GM21717 (cell line): ENCODE data around the gene OTUD7B.
"Not testable (repeated sequence)": the region's sequence is repeated elsewhere in the genome, so short reads cannot be mapped to it uniquely, and the experiment has no call there.

ENCODE experiments used
- ATAC-seq: cut with Tn5 transposase; IDR thresholded peaks from one replicate; pipeline ENCODE4 v1.9.1; 2021; ENCODE audit warnings: mild to moderate bottlenecking, moderate library complexity; ENCODE audit not compliant: unreplicated experiment

OTUD7B gene

DNA sequence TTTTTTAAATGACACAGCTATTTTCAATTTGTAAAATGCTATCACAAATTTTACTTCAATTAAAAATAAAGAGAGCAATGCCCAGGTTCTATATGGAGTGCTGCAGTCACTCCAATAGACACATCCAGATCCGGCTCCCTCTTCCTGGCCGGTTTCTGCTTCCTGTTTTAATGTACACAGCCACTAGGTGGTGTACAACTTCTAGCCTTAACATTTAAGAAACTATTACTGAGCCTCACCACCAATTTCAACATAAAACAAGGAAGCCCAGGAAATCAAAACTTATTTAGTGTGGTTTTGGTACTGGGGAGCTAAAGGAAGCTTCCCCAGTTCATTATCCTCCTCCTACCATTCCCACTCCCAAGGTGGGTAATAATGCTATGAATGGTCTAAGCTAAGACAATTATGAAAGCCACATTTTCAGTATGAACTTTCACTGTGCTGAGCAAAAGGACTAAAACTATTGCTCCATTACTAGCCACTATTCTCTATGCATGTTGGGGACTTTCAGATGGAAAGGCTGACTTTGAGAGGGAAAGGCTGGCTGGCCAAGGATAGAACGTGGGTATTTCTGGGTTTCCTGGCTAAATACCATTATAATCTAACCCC, 48.4 kb downstream of the OTUD7B start:
- no peak for ATAC-seq

DNA sequence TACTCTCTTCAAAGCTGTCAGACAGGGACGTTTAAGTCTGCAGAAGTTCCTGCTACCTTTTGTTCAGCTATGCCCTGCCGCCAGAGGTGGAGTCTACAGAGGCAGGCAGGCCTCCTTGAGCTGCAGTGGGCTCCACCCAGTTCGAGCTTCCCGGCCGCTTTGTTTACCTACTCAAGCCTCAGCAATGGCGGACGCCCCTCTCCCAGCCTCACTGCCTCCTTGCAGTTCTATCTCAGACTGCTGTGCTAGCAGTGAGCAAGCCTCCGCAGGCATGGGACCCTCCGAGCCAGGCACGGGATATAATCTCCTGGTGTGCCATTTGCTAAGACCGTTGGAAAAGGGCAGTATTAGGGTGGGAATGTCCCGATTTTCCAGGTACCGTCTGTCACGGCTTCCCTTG, 53.0 kb downstream of the OTUD7B start:
- ATAC-seq = not testable (repeated sequence)

DNA sequence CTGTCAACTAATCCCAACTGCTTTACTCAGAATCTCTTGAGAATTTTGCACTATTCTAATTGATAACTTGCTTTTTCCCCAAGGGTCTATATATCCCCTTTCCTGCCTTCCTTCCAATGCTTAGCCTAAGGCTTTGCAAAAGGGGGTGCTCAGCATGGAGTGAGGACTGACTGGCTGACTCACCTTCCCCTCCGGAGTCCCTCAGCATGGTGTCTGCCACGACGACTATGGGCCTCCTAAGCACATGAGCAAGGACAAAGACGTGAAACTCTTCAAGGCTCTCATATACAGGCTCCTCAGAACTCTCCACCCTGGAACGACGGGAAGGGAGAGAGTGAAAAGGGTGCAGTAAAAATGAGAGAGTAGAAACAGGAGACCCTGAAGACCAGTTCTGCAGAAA, 60.6 kb downstream of the OTUD7B start:
- ATAC-seq = no peak

DNA sequence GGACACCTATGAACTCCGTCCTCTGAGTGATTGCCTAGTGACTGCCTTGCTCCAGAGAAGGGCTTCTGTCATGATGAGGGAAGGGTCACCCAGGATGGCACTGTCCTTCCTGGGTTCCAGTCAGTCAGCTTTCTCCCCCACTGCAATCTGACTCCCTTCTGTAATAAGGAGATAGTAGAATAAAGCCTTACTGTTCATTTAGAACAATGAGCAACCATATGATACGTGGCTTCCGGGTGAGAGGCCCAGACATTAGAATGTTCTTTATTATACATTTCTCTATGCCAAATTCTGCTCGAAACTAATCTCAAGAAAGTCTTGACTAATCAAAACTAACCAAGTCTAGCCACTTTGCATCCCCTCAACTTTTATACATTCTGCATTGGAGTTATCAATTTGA, 65.3 kb downstream of the OTUD7B start:
- ATAC-seq = no peak

DNA sequence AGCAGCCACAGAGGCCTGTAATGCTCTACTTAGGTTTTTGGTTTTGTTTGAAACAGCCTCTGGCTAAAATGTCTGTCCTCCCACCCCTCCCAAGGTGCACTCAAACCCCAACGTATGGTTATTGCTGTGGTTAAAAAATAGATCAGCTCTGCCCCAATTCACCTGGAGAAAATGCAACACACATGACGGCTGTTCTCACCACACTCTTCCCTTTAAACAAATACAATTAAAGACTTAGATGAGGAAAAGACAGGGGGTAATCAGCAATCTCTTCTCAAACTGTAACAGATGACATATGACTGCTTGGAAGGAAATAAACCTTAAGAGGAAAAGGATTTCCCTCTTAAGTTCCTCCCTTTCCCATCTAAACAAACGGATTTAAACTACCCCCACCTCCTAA, 67.6 kb downstream of the OTUD7B start:
- no peak for ATAC-seq

DNA sequence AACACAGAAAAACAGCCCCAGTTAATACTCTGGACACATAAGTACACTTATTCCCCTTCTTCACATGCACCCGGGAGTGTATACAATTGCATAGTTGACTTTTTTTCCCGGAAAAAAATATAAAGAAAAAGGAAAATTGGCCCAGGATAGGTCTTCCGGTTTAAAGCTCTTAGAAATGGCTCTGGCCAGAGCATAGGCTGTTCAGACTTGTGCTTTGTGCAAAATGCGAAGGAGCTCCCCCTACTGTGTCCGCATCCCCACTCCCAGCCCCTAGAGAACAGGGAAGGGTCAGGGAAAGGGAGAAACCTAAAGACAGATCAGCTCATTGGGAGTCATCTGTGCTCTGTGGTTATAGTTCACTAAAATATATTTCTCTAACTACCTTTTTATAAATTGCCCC, 68.3 kb downstream of the OTUD7B start:
- ATAC-seq = no peak

DNA sequence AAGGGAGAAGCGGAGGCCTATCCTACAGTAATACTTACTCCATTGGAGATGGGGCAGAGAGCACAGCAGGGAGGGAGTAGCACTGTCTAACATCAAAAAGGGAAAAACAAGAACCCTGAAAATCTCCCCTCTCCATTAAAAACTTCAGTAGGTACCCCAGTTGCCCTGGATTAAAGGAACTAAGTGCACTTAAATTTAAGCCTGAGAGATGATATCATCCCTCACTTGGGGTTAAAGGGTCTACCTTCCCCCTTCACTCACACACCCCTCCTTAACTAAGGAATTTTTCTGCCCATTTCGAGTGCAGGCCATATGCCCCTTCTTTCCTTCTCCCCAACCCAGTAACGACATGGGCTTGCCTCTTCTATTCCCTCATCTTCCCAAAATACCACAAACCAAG, 70.1 kb downstream of the OTUD7B start:
- no peak for ATAC-seq

DNA sequence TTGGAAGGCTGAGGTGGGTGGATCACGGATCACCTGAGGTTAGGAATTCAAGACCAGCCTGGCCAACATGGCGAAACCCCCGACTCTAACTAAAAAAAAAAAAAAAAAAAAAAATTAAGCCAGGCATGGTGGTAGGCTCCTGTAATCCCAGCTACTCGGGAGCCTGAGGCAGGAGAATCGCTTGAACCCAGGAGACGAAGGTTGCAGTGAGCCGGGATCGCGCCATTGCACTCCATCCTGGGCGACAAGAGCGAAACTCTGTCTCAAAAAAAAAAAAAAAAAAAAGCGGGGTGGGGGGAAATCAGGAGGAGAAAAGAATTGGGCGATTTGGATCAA, 71.9 kb downstream of the OTUD7B start:
- not testable (repeated sequence) for ATAC-seq

DNA sequence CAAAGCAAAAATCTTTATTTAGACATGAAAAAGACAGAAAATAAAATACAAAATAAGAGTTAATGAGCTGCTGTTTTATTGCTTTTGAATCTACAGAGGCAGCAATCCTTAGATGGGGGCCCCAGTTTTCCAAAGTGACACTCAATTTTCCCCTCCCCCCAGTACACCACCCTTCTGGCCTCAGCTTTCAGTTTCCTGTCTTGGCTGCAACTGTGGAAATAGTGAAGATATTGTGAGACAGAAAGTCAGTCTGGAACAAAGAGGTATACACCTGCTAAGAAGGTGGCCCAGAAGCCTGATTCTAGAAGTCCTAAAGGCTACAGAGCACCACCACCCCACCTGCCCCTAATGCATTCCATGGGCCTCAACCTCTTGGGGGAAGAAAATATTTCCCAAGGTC, 72.8 kb downstream of the OTUD7B start:
- ATAC-seq = no peak

DNA sequence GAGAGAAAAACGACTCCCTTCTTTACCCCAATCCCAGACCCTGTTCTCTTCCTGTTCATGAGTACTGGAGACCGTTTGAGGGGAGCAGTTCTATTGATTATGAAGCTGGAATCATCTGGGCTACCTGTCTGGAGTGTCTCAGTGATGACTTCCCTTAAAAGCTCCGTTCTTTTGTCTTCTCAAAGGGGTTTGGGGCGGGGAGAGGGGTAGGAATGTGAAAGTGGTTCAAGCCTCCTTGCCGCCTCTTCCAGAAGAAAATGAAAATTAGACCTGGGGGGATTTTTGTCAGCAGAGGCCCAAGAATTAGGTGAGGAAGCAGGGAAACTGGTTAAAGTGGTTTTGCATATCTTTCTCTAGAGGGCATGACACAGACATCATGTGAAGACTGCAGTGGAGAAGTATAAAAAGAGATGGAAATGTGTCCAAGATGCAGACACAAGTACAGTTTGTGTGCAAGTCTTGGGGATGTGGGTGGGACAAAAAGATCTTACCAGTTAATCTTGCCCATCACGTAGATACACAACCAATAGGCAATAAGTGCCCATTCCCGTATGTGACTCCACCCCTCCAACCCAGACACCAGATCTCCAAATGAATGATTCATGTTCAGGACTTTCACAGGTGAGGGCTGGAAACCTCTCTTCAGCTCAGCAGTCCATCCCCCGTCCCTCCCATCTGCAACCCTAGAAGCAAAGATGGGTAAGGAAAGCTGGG, 73.4 kb downstream of the OTUD7B start:
- no peak for ATAC-seq

DNA sequence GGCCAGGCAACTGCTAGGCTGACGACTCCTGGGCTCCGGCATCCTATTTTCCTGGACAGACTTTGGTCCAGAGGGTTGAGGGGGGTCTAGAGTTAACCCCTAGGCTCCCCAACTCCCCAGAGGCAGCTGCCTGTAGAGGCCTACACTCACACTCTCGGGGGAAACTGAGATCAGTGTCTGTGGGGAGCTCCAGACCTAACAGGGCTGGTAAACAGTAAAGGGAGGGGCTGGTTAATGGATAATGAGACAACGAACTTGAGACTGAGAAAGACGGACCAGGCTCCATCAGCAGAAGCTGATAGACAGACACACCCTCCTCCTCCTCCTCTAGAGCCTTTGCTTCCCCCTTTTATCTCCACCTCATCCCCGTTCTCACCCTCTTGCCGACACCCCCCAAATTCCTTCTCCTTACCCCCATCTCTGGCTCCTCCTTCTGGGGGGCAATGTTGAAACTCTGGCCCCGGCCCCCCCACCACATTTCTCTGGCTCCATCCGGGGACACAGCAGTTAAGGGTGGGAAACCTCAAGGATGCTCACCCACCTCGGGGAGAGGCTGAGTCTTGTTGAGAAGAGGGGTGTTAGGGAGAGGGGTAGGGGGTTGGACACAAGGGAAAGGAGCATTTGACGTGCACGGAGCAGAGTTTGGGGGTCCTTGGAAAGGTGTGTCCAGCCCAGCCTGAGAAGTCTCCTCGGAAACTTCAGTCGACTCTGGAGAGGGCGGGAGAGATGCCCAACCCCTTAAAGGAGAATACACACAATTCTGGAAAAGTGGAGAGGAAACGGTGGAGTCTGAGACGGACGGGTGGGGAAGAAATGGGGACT, 74.1 kb downstream of the OTUD7B start, which contains the start of gene MTMR11:
Gene MTMR11, minus strand, starts transcription at position 710 of the 822 bp plus-strand sequence. Its CDS starts 232 bp downstream, at position 478.
- no peak for ATAC-seq

DNA sequence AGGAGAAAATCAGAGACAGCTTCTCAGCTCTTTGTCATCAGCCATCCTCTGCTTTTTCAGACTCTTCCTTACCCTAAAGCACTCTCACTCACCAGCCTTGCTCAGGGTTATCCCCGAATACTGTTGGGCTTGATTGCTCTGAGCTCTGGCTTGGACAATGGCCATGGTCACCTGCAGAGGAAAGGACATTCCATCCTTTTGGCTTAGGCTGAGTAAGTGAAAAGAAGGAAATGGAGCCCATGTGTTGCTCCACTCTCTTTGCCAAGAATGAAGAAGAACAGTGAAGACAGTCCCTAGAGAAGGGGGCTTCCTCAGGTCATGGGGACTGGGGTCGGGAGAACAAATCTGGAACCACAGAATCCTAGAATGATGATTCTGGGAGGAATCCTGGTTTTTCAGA, 76.2 kb downstream of the OTUD7B start:
- ATAC-seq = no peak

DNA sequence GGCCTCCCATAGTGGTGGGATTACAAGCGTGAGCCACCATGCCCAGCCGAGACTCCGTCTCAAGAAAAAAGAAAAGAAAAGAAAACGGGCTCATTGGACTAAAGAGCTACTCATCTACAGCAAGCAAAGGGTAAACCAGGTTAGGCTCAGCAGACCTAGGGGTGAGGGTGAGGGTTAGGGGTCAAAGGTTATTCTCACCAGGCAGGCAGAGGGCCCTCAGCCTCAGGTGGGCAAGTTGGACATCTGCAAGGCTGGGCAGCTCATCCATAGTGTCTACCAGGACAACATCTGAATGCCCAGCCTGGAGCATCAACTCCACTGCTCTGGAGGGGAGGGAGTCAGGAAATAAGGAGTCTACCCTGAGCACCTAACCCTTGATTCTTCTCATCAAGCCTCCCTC, 77.3 kb downstream of the OTUD7B start:
- ATAC-seq = no peak

DNA sequence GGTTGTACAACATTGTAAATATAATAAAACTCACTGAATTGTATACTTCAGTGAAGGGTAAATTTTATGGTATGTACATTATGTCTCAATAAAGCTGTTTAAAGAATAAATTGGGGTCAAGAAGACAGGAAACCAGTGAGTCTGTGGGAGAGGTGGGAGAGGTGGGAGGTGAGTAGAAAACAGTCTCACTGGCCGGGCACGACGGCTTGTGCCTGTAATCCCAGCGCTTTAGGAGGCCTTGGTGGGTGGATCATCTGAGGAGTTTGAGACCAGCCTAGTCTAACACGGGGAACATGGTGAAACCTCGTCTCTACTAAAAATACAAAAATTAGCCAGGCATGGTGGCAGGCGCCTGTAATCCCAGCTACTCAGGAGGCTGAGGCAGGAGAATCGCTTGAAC, 78.1 kb downstream of the OTUD7B start:
- ATAC-seq = no peak

DNA sequence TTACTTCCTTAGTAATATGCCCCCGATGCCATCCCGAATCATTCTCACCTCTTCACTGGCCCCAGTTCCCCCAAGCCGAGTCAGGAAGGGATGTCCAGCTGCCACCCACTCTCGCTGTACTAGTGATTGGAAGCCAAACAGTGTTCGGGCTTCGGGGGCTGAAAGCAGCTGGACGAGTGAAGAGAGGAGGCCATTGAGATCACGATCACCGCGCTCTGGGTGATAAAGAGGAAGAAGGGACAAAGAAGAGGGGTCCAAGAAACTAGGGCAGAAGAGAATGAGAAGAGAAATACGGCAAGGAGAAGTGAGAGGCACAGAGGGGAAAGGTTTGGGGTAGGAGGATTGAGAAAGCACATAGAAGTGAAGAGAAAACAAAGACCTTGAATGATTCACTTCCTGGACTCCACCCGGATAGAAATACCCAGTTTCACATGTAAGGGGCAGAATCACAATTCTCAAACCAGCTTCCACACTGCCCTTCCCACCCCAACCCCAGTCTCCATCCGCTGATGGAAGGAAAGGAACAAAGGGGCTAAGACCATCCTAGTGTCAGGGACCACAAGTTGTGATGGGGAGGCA, 79.2 kb downstream of the OTUD7B start:
- ATAC-seq = no peak

DNA sequence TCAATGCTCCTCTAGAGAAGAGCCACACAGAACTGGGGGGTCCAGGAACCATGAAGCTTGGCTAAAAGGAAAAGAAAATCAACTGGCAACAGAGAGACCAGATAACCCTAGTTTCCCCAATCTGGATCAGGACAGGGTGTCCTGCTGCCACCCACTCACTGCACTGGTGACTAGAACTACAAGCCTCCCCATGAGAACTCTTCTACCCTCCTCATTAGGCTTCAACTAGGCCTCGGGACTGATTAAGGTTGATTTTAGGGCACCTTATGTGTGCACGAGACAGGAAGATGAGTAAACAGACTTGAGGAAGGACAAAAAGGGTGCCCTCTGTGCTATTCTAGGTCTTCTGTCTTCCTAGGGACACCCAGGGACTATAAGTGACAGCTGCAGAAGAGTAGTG, 80.7 kb downstream of the OTUD7B start:
- ATAC-seq = no peak

DNA sequence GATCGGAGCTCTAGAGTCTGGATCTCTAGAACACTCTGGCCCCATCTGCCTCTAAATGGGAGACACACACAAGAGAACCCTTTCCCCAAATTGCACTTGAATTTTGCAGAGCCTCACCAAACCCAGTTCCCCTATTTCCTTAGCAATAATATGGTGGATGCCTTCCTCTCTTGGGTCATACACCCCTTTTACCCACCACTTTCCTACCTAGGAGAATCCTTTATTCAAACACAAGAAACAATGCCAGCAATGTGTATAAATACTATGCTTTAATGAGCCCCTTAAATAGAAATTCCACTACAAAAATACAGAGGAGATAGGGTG, 82.2 kb downstream of the OTUD7B start:
- no peak for ATAC-seq

DNA sequence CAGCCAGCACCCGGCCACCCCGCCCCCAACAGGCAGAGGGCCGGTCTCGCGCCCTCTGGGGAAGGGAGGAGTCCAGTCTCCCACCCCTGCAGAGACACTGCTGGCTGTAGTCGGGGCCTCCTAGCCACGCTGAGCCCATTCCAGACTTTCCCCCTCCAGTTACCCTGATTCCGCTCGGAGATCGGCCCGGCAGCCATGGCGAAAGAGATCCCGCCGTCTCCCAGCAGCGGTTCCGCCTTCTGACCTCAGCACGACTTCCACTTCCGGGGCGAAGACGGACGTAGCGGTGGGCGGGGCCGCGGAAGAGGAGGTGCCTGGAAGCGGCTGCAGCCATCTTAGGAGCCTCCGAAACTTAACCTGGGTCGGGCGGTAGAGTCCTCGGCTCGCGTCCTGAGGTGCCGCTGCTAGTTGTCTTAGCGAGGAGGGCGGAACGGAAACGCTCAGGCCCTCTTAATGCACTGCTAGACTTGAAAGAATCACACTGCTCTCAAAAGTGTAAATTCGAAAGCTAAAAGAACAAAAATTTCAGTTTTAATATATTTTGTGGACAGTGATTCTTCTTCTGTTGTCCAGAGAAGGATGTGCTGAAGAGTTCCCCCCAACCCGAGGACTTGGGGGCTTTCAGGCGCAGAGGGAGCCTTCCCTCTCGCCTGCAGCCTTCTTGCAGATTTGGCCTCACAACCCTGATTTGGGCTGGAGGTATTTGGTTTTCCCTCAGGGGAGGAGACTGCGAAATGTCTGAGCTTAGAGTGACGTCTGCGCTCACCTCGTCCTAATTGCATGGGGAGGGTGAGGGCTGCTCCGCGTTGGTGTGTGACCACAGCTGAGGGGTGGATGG, 82.7 kb downstream of the OTUD7B start, which contains the start of gene SF3B4:
Gene SF3B4, minus strand, starts transcription at position 241 of the 838 bp plus-strand sequence. Its CDS starts 44 bp downstream, at position 197.
- peak; percentile 95 for ATAC-seq

DNA sequence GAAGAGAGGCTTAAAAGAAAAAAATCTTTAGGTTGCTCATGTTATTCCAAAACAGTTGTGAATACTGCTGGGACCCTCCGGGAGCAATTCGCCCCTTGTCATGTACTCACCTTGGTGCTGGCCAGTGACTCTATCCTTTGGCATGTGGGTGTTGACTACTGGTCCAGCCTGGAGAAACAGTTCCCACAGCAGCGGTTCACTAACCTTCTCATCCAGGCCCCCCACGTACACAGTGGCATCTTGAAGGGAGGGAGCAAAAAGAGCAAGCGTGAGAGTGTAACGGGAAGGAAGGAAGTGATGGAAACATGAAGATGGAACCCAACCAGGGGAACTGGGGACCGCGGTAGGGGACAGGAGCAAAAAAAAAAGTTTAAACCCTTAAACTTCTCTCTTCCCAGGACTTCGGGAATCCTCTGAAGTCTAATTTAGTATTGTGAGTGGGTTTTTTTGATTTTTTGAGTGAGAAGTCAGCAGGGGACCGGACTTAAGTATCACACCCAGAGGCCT, 83.4 kb downstream of the OTUD7B start:
- no peak for ATAC-seq

DNA sequence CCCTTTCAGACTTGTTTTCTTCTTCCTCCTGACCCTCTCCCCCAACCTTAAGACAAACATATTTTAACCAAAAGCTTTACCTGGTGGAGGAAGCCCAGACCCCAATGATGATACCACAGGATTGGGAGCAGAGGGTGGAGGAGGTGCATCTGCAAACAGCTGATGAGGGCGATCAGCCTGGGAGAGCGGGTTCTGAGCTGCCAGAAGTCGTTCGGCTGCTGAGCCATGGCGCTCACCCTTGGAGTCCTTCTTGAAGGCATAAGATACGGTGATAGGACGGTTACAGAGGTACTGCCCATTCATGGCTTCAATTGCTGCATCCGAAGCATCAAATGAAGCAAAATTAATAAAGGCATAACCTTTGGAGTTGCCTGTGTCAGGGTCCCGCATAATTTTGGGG, 84.2 kb downstream of the OTUD7B start:
- ATAC-seq = no peak

DNA sequence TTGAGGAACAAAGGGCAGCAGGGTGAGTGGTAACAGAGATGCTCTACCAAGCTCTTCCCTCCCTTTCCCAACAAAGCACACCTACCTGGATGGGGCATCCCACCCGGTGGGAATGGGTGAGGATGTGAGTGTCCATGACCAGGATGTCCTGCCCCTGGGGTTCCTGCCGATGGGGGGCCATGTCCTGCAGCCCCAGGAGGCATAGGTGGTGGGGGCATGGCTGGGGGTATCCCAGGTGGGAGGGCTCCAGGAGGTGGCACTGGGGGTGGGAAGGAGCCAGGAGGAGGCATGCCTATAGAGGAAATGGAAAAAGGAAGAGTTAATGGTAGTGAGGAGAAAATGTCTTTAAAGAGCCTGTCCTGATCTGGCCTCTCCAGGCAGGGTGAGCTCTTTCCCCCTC, 84.8 kb downstream of the OTUD7B start:
- ATAC-seq = no peak
